Activated B cell treated with CpG ODN at 0.5 μM for 24 hours (primary cell): ENCODE measurements around the gene TGFBR1. TPM values are rescaled to one million over a fixed set of nuclear protein-coding genes. Genes with fewer than 3 reads are reported as not detected.

ENCODE experiments used
- ATAC-seq: fragments of 200-7000 bp; cut with Tn5 transposase; one replicate; pipeline ENCODE4 v1.10.0; 2021; ENCODE audit warnings: low read depth, mild to moderate bottlenecking, moderate library complexity
- CTCF ChIA-PET: fragments of 350-600 bp; sonication (Branson Sonifier 250); formaldehyde crosslinking; loops from one replicate; lab custom pipeline; 2021; ENCODE audit warnings: antibody characterized with exemption; lab: Charles Lee
- POLR2A ChIA-PET: fragments of 350-600 bp; sonication (Branson Sonifier 250); formaldehyde crosslinking; loops from one replicate; lab custom pipeline; 2021; ENCODE audit warnings: antibody characterized with exemption; lab: Charles Lee
- DNase-seq: peaks from one replicate; pipeline ENCODE4 v3.0.0; 2022
- H3K27ac Mint-ChIP-seq: one replicate; pipeline ENCODE4 v1.8.0; 2020; ENCODE audit warnings: mixed read lengths
- H3K27me3 Mint-ChIP-seq: one replicate; pipeline ENCODE4 v1.8.0; 2021; ENCODE audit warnings: mixed read lengths
- H3K36me3 Mint-ChIP-seq: one replicate; pipeline ENCODE4 v1.8.0; 2021; ENCODE audit warnings: low read depth, mixed read lengths
- H3K4me1 Mint-ChIP-seq: one replicate; pipeline ENCODE4 v1.8.0; 2021; ENCODE audit warnings: mixed read lengths
- H3K4me3 Mint-ChIP-seq: one replicate; pipeline ENCODE4 v1.8.0; 2020; ENCODE audit warnings: mild to moderate bottlenecking, mixed read lengths
- H3K9me3 Mint-ChIP-seq: one replicate; pipeline ENCODE4 v1.8.0; 2020; ENCODE audit warnings: mixed read lengths
- intact Hi-C: fragments of 100-400 bp; cut with micrococcal nuclease; formaldehyde crosslinking; loops from one replicate; pipeline ENCODE4 v1.15.1; 2024
- total RNA-seq: library from RNA; stranded (reverse); gene quantifications from 2 replicates; pipeline ENCODE4 v1.2.3, GENCODE V29; 2022
- TF ChIP-seq, protein P1 (sequence below): fragments of 200-600 bp; IDR thresholded peaks from one replicate; pipeline ENCODE4 v1.8.0; 2022; ENCODE audit warnings: antibody characterized with exemption, mild to moderate bottlenecking

The TGFBR1 gene
- total RNA-seq, 1 donor from 2014 or later: 65.3 TPM

DNA sequence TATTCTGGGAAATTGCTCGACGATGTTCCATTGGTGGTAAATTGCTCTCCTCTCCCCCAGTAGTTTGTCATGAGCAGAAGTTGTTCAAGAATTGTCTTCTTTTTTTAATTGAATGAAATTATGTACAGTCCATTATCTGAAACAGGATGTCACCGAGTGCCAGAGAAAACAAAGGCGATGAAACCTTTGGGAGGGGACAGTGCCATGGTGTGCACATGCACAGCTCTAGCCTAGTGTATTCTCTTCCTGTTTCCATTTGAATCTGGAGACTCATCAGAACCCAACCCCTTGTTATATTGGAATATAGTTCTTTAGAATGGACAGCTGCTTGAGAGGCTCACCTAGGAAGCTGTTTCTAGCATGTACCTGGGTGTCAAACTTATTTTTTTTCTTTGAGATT, 41.7 kb downstream of the TGFBR1 start:
- POLR2A ChIA-PET: no interaction called here
- Mint-ChIP-seq H3K9me3 (no peaks in the 10 kb centered on the region), H3K36me3 (peaks cover 90% of the 10 kb centered on the region), H3K27ac (no peak overlapping the region), H3K27me3 (no peaks in the 10 kb centered on the region), H3K4me3 (no peak overlapping the region), H3K4me1 (no peaks in the 10 kb centered on the region)
- CTCF ChIA-PET: interaction anchor here (0.8 kb wide), 1 partner anchor 144 kb away, joined by 3 read pairs; no protein-coding TSS in a partner anchor
- ATAC-seq: no peak
- TF ChIP-seq, protein P1, sequence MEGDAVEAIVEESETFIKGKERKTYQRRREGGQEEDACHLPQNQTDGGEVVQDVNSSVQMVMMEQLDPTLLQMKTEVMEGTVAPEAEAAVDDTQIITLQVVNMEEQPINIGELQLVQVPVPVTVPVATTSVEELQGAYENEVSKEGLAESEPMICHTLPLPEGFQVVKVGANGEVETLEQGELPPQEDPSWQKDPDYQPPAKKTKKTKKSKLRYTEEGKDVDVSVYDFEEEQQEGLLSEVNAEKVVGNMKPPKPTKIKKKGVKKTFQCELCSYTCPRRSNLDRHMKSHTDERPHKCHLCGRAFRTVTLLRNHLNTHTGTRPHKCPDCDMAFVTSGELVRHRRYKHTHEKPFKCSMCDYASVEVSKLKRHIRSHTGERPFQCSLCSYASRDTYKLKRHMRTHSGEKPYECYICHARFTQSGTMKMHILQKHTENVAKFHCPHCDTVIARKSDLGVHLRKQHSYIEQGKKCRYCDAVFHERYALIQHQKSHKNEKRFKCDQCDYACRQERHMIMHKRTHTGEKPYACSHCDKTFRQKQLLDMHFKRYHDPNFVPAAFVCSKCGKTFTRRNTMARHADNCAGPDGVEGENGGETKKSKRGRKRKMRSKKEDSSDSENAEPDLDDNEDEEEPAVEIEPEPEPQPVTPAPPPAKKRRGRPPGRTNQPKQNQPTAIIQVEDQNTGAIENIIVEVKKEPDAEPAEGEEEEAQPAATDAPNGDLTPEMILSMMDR: no peak
- no peak for DNase-seq
- intact Hi-C loops: no loop called here

DNA sequence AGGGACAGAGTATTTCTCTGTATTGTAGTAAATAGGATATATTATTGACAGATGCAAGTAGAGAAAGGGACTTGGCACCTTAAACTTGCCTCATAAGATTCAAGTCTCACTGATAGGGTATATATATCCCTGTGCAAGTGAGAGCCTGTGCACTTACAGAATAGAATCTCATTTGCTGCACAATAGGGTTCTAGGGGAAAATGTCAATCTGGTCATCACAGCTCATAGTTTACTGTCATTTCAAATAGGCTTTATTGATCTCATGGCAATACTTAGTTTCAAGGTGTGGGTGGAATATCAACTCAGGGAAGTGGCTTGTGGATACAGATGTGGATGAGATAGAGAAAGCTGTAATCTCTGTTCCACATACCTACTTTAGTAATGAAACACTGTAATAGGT, 42.3 kb downstream of the TGFBR1 start:
- H3K27ac Mint-ChIP-seq: no peak overlapping the region
- no peak for ATAC-seq

DNA sequence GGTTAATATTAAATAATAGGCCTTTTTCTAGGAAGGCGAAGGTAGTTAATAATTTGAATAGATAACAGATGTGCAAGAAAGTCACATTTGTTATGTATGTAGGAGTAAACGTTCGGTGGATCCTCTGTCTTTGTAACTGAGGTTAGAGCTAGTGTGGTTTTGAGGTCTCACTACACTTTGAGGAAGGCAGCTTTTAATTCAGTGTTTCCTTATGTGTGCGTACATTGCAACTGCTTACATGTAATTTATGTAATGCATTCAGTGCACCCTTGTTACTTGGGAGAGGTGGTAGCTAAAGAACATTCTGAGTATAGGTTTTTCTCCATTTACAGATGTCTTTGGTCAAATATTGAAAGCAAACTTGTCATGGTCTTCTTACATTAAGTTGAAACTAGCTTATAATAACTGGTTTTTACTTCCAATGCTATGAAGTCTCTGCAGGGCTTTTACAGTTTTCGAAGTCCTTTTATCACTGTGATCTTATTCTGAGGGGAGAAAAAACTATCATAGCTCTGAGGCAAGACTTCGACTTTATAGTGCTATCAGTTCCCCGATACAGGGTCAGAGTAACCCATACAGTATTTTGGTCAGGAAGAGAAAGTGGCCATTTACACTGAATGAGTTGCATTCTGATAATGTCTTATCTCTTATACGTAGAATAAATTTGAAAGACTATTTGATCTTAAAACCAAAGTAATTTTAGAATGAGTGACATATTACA, 45.7 kb downstream of the TGFBR1 start:
- Mint-ChIP-seq H3K27me3 (no peaks in the 10 kb centered on the region), H3K36me3 (peaks cover 63% of the 10 kb centered on the region), H3K27ac (no peak overlapping the region), H3K4me3 (no peak overlapping the region), H3K9me3 (no peaks in the 10 kb centered on the region), H3K4me1 (no peaks in the 10 kb centered on the region)
- ChIA-PET CTCF (interaction anchor here (1.1 to 1.3 kb wide), 3 partner anchors 10 to 1066 kb away, joined by 3 read pairs; no protein-coding TSS in a partner anchor), POLR2A (no interaction called here)
- no peak for DNase-seq
- no peak for ATAC-seq
- intact Hi-C loops: no loop called here
- TF ChIP-seq, protein P1: no peak

More for the DNA sequence above, 42.3 kb downstream of the TGFBR1 start:
- DNase-seq: no peak
- TF ChIP-seq, protein P1: no peak
- intact Hi-C loops: no loop called here
- H3K4me3 Mint-ChIP-seq: no peak overlapping the region
- ChIA-PET CTCF (interaction anchor here (1.0 kb wide), 1 partner anchor 37 kb away, joined by 3 read pairs; no protein-coding TSS in a partner anchor), POLR2A (no interaction called here)
- no peaks in the 10 kb centered on the region for H3K27me3 Mint-ChIP-seq
- no peaks in the 10 kb centered on the region for H3K4me1 Mint-ChIP-seq
- no peaks in the 10 kb centered on the region for H3K9me3 Mint-ChIP-seq
- H3K36me3 Mint-ChIP-seq: peaks cover 89% of the 10 kb centered on the region

DNA sequence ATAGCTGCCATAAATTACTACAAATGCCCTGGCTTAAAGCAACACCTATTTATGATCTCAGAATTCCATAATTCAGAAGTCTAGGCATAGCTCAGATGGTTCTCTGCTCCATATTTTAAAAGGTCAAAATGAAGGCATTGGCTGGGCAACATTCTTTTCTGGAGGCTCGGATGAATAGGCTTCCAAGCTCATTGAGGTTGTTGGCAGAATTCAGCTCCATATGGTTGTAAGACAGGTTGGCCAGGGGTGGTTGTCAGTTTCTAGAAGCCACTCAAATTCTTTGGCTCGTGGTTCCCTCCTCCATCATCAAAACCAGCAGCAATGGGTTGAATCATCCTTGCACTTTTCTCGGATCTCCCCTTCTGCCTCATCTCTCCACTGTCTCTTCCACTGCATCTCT, 49.4 kb downstream of the TGFBR1 start:
- intact Hi-C loops: no loop called here
- peaks cover 28% of the 10 kb centered on the region for H3K36me3 Mint-ChIP-seq
- POLR2A ChIA-PET: no interaction called here

DNA sequence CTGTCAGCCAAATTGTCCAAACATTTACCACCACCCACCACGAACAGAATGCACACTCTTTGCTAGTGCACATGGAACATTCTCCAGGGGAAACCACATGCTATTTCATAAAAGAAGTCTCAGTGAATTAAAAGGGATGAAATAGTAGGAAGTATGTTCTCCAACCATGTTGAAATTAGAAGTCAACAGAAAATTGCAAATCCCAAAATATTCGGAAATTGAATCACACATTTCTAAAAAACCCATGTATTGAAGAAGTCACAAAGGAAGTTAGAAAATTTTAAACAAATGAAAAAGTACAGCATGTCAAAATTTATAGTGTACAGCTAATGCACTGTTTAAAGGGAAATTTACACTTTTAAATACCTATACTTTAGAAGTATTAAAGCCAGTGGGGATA, 50.8 kb downstream of the TGFBR1 start:
- no peak overlapping the region for H3K27ac Mint-ChIP-seq
- CTCF ChIA-PET: no interaction called here

More for the DNA sequence above, 49.4 kb downstream of the TGFBR1 start:
- DNase-seq: no peak
- CTCF ChIA-PET: interaction anchor here (1.4 kb wide), 1 partner anchor 857 kb away, joined by 3 read pairs; no protein-coding TSS in a partner anchor
- no peak overlapping the region for H3K27ac Mint-ChIP-seq
- H3K4me1 Mint-ChIP-seq: no peaks in the 10 kb centered on the region
- TF ChIP-seq, protein P1: no peak
- no peaks in the 10 kb centered on the region for H3K27me3 Mint-ChIP-seq
- no peak for ATAC-seq
- no peaks in the 10 kb centered on the region for H3K9me3 Mint-ChIP-seq
- no peak overlapping the region for H3K4me3 Mint-ChIP-seq

More for the DNA sequence above, 50.8 kb downstream of the TGFBR1 start:
- intact Hi-C loops: no loop called here
- POLR2A ChIA-PET: interaction anchor here (0.6 kb wide), 1 partner anchor 357 kb away, joined by 3 read pairs; no protein-coding TSS in a partner anchor
- no peaks in the 10 kb centered on the region for H3K4me1 Mint-ChIP-seq
- DNase-seq: no peak
- no peak for ATAC-seq
- no peak overlapping the region for H3K4me3 Mint-ChIP-seq
- H3K36me3 Mint-ChIP-seq: peaks cover 18% of the 10 kb centered on the region
- no peaks in the 10 kb centered on the region for H3K9me3 Mint-ChIP-seq
- TF ChIP-seq, protein P1: no peak
- H3K27me3 Mint-ChIP-seq: no peaks in the 10 kb centered on the region
